K562 (cell line): ENCODE results near the gene THSD8. TPM values are rescaled to one million over a fixed set of nuclear protein-coding genes. Genes with fewer than 3 reads are reported as not detected.
A peak's percentile ranks its signal among the peaks of the same experiment; 100 is the strongest.

Source experiments
- ATAC-seq: fragments of 200-7000 bp; cut with Tn5 transposase; 3 replicates; pipeline ENCODE4 v1.9.1; 2020; ENCODE audit warnings: moderate library complexity
- BruUV-seq: library from RNA; stranded (reverse); fragments of 400-500 nt; replicated peaks from 2 replicates; lab custom pipeline; 2021; lab: Mats Ljungman, UMichigan
- CTCF ChIA-PET: fragments of 300-600 bp; formaldehyde crosslinking; extraction: SDS; loops from one replicate; lab custom pipeline; 2021; ENCODE audit warnings: low intra/inter-chr PET ratio; lab: Yijun Ruan, JAX
- POLR2A ChIA-PET: fragments of 300-600, 350-650 bp; sonication (Branson Sonifier 250); formaldehyde crosslinking; extraction: SDS; loops from one replicate; lab custom pipeline; 2021; ENCODE audit warnings: antibody characterized with exemption, inconsistent platforms; lab: Yijun Ruan, JAX
- DNase-seq, 4 experiments: peaks; one replicate each; pipeline versions ENCODE4 v3.0.0 to v3.0.0-alpha.2; 2011 to 2018; ENCODE audit warnings: low spot score in 3 of 4, mixed read lengths in 3 of 4; ENCODE audit errors: extremely low read depth in 1 of 4
- FAIRE-seq: peaks from 2 replicates; lab custom pipeline; 2011; peaks lifted over from hg19 to GRCh38; lab: Jason Lieb, UNC
- H2AFZ ChIP-seq: 2 replicates; pipeline ENCODE4 v1.6.0; 2011; ENCODE audit warnings: low read depth, low read length, control low read depth, inconsistent platforms
- H3K27ac ChIP-seq: fragments of 200-600 bp; 3 replicates; pipeline ENCODE4 v1.8.0; 2011; ENCODE audit warnings: low read depth, mild to moderate bottlenecking, control low read depth, inconsistent platforms, low read length, moderate library complexity, mixed read lengths; ENCODE audit errors: extremely low read depth
- H3K27me3 ChIP-seq, 2 experiments: fragments of 300-600 bp in 1 of 2; 2 replicates in 1 of 2; 3 replicates in 1 of 2; pipeline versions ENCODE4 v1.6.0 to v1.8.0; 2011; ENCODE audit warnings: inconsistent platforms in 2 of 2, low read length in 2 of 2, mild to moderate bottlenecking in 1 of 2, mixed read lengths in 1 of 2, moderate library complexity in 1 of 2; ENCODE audit not compliant: control insufficient read depth in 2 of 2, insufficient read depth in 2 of 2
- H3K36me3 ChIP-seq: fragments of 300-600 bp; 3 replicates; pipeline ENCODE4 v1.8.0; 2011; ENCODE audit warnings: mild to moderate bottlenecking, low read length, inconsistent platforms; ENCODE audit not compliant: control insufficient read depth, insufficient read depth
- H3K4me1 ChIP-seq, 2 experiments: fragments of 200-600 bp in 1 of 2; replicated peaks in 1 of 2; 2 replicates in 1 of 2; 3 replicates in 1 of 2; pipeline versions ENCODE4 v1.5.1 to v1.8.0; 2011; ENCODE audit warnings: inconsistent platforms in 2 of 2, low read length in 2 of 2, mild to moderate bottlenecking in 1 of 2, mixed read lengths in 1 of 2, moderate library complexity in 1 of 2; ENCODE audit not compliant: control insufficient read depth in 2 of 2, insufficient read depth in 2 of 2
- H3K4me2 ChIP-seq: 2 replicates; pipeline ENCODE4 v1.6.1; 2011; ENCODE audit warnings: low read length, control low read depth, inconsistent platforms, mixed read lengths; ENCODE audit not compliant: insufficient read depth
- H3K4me3 ChIP-seq: fragments of 200-600 bp; sonication (generic), shearing (Covaris generic); 2 replicates; pipeline ENCODE4 v1.5.1; 2016; ENCODE audit warnings: control low read depth, inconsistent platforms
- H3K79me2 ChIP-seq: fragments of 200-600 bp; 3 replicates; pipeline ENCODE4 v1.8.0; 2011; ENCODE audit warnings: low read length, inconsistent platforms; ENCODE audit not compliant: control insufficient read depth, insufficient read depth
- H3K9ac ChIP-seq, 2 experiments: 2 replicates each; pipeline versions ENCODE4 v1.6.0 to v1.6.1; 2011; ENCODE audit warnings: low read depth in 2 of 2, low read length in 2 of 2, control low read depth in 1 of 2, inconsistent platforms in 1 of 2, mild to moderate bottlenecking in 1 of 2, mixed read lengths in 1 of 2; ENCODE audit not compliant: insufficient read depth in 1 of 2
- H3K9me1 ChIP-seq: one replicate; pipeline ENCODE4 v1.6.0; 2011; ENCODE audit warnings: inconsistent platforms, mild to moderate bottlenecking, low read length, moderate library complexity; ENCODE audit not compliant: control insufficient read depth, insufficient read depth
- H3K9me3 ChIP-seq: replicated peaks from 2 replicates; pipeline ENCODE4 v1.5.1; 2011; ENCODE audit warnings: low read depth, low read length, inconsistent platforms; ENCODE audit not compliant: control insufficient read depth, insufficient read depth
- H4K20me1 ChIP-seq: replicated peaks from 2 replicates; pipeline ENCODE4 v1.6.1; 2011; ENCODE audit warnings: low read length, inconsistent platforms, mixed read lengths; ENCODE audit not compliant: control insufficient read depth, insufficient read depth
- DDX20 ChIP-seq: fragments of 450-650 bp; IDR thresholded peaks from 2 replicates; pipeline ENCODE4 v1.6.1; 2016; ENCODE audit warnings: missing genetic modification characterization, low read depth, mild to moderate bottlenecking, missing compliant biosample characterization, moderate library complexity
- EGR1 ChIP-seq: fragments of 450-650 bp; conservative IDR thresholded peaks from 2 replicates; pipeline ENCODE4 v1.6.1; 2017; ENCODE audit warnings: mild to moderate bottlenecking
- FOXA1 ChIP-seq: fragments of 450-650 bp; IDR thresholded peaks from 2 replicates; pipeline ENCODE4 v1.6.1; 2016; ENCODE audit warnings: mild to moderate bottlenecking, borderline replicate concordance
- GATA2 ChIP-seq: sonication (generic); formaldehyde crosslinking; IDR thresholded peaks from 2 replicates; pipeline ENCODE4 v1.4.0; 2020; ENCODE audit warnings: mild to moderate bottlenecking, missing genetic modification reagents
- MTF1 ChIP-seq: fragments of 250-450 bp; sonication (Bioruptor Pico); IDR thresholded peaks from 2 replicates; pipeline ENCODE4 v1.9.0; 2021; ENCODE audit warnings: moderate library complexity, mild to moderate bottlenecking, inconsistent platforms, borderline replicate concordance
- NCOA6 ChIP-seq: fragments of 450-650 bp; IDR thresholded peaks from 2 replicates; pipeline ENCODE4 v1.6.1; 2017; ENCODE audit warnings: mild to moderate bottlenecking
- STAT5A ChIP-seq: IDR thresholded peaks from 2 replicates; pipeline ENCODE4 v1.6.1; 2012; ENCODE audit warnings: low read length, inconsistent platforms, borderline replicate concordance
- TRIM24 ChIP-seq, 2 experiments: fragments of 450-650 bp; IDR thresholded peaks; 2 replicates each; pipeline ENCODE4 v1.6.1; 2016
- XRCC5 ChIP-seq: fragments of 200-400 bp; formaldehyde crosslinking; IDR thresholded peaks from 2 replicates; pipeline ENCODE4 v1.6.1; 2017; ENCODE audit warnings: low read depth, mild to moderate bottlenecking, low read length
- ZFP30 ChIP-seq: fragments of 250-450 bp; sonication (Bioruptor Pico); IDR thresholded peaks from 2 replicates; pipeline ENCODE4 v1.8.0; 2022; ENCODE audit warnings: moderate library complexity, mild to moderate bottlenecking, inconsistent platforms, borderline replicate concordance
- ZNF23 ChIP-seq: fragments of 250-450 bp; sonication (Bioruptor Pico); IDR thresholded peaks from 2 replicates; pipeline ENCODE4 v1.4.0; 2020; ENCODE audit warnings: mild to moderate bottlenecking
- ZNF384 ChIP-seq: IDR thresholded peaks from 2 replicates; pipeline ENCODE4 v1.6.1; 2012; ENCODE audit warnings: low read depth, low read length, improper control_type of control experiment
- WGBS: fragments of 100-300 bp; shearing (Covaris generic); methylation state at CpG from one replicate; pipeline ENCODE4 v1.1.6; 2016; ENCODE audit warnings: low coverage, mixed read lengths; ENCODE audit not compliant: insufficient coverage; ENCODE audit errors: missing lambda C conversion rate; 5-methylcytosine and 5-hydroxymethylcytosine counted together
- in situ Hi-C: fragments of 300-500 bp; cut with MboI; formaldehyde crosslinking; loops from 4 replicates; pipeline ENCODE4 v1.15.0; 2018; ENCODE audit warnings: inconsistent platforms, mixed read lengths
- intact Hi-C: fragments of 100-400 bp; cut with micrococcal nuclease; formaldehyde crosslinking; loops from 2 replicates; pipeline ENCODE4 v1.14.2; 2022
- polyA plus RNA-seq, 8 experiments: library from polyadenylated mRNA; depleted of rRNA in 4 of 8; stranded (reverse) in 5 of 8; unstranded in 3 of 8; fragments of >200 nt; fragmentation: Nextera tagmentation in 2 of 8; fragmentation: Illumina TruSeq in 1 of 8; extraction: Ambion mirVana in 2 of 8; extraction: Trizol in 1 of 8; gene quantifications; 2 replicates each; pipeline versions ENCODE4 v1.2.1 to v1.2.3, GENCODE V29; 2011 to 2014; ENCODE audit warnings: inconsistent platforms in 1 of 8, missing spikeins in 1 of 8
- total RNA-seq, 7 experiments: library from RNA; depleted of rRNA in 6 of 7; stranded (reverse); fragments of >200 nt in 6 of 7; fragmentation: Illumina TruSeq in 2 of 7; extraction: Trizol in 2 of 7; gene quantifications; 2 replicates each; pipeline versions ENCODE4 v1.2.1 to v1.2.3, GENCODE V29; 2011 to 2021; ENCODE audit warnings: low replicate concordance in 1 of 7
- TF ChIP-seq, protein P1 (sequence below): fragments of 450-650 bp; formaldehyde crosslinking; IDR thresholded peaks from 2 replicates; pipeline ENCODE4 v1.4.0; 2020; ENCODE audit warnings: mild to moderate bottlenecking, mixed read lengths
- TF ChIP-seq, protein P2 (sequence below): fragments of 450-650 bp; IDR thresholded peaks from 2 replicates; pipeline ENCODE4 v1.6.1; 2016; ENCODE audit warnings: borderline replicate concordance
- TF ChIP-seq, protein P3 (sequence below): fragments of 250-450 bp; sonication (Bioruptor Pico); IDR thresholded peaks from 2 replicates; pipeline ENCODE4 v1.8.0; 2021; ENCODE audit warnings: moderate library complexity, mild to moderate bottlenecking, inconsistent platforms
- TF ChIP-seq, protein P4 (sequence below): sonication (generic); formaldehyde crosslinking; IDR thresholded peaks from 2 replicates; pipeline ENCODE4 v1.8.0; 2022; ENCODE audit warnings: mild to moderate bottlenecking, missing genetic modification reagents, borderline replicate concordance

The THSD8 gene
- total and polyA plus RNA-seq, 9 of the 15 experiments (the other 6 are each of a cell fraction or from before 2014, with no cell fraction given): 8.4 to 42.4 (median 19.9) TPM; not detected in 2

DNA sequence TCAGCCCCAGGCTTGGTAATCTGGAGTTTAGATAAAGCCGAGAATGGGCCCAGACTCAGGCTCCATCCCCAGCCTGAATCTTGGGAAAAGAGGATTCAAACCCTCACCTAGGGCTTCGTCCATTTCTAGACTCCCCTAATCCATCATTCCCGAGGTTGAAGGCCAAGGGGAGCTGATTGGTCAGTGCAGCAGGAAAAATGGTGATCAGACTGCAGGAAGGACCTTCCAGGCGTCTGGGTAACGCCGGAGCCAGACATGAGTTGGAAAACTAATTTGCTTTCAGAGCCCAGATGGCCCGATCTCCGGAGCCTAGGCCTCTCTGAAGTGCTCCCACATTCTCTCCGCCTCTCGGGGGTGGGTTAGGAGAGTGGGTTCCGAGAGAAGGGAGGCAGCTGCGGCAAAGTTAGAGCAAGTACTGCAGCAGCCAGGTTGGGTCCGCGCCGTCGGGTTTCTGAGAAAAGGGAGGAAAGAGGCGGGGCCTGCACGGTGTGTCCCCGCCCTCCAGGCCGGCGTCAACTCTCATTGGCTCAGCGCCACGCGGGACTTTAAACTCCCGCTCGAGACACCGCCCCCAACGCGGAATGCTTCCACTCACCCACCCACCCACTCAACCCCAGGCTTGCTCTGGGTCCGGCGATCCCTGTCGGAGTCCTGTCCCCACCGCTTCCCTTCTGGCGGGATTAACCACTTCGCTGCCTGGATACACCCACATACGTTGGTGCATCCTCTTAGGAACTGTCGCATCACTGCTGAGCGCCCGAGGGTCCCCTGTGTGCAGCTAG lies 33.3 kb downstream of the THSD8 start:
- Histone ChIP-seq H3K79me2 (peaks cover 9% of the 10 kb centered on the region; the same call in 2 of the 3 replicates), H3K9me3 (no peaks in the 10 kb centered on the region), H3K27me3 (no peaks in the 10 kb centered on the region; a peak in 1 of 5 replicates), H3K27ac (no peak overlapping the region), H3K36me3 (peaks cover 2% of the 10 kb centered on the region; the same call in 1 of the 3 replicates), H2AFZ (peak overlapping the region; percentile 73), H4K20me1 (peaks cover 17% of the 10 kb centered on the region), H3K9ac (peak overlapping the region in 1 of 2 experiments; percentile 90; a peak in 2 of 4 replicates), H3K4me2 (peak overlapping the region; percentile 26), H3K4me3 (no peak overlapping the region), H3K4me1 (peaks cover 41 to 61% of the 10 kb centered on the region in 2 experiments), H3K9me1 (no peaks in the 10 kb centered on the region)
- peak; percentile 57 for ATAC-seq
- 10% methylated on average over 30 of the region's 39 CpGs for WGBS
- ChIA-PET POLR2A (interaction anchor here (0.6 to 1.2 kb wide), 2 partner anchors 10 to 19 kb away, joined by 3 to 4 read pairs; no protein-coding TSS in a partner anchor), CTCF (no interaction called here)
- DNase-seq: peak; percentile 79 to 85 (median 82)
- FAIRE-seq: peak; percentile 26
- intact Hi-C loops (loop anchor here (5.0 kb wide), 1 partner anchor 52 kb away; the partner anchor contains the start of gene KLF1), in situ Hi-C loops (no loop called here)
- BruUV-seq: no TSS peak
- TF ChIP-seq FOXA1 (no peak), TRIM24 (IDR thresholded peaks at IDR 0.05) (peak in 1 of 2 experiments; percentile 83; a peak in 2 of 4 replicates), ZFP30 (CRISPR knock-in tag) (no peak), DDX20 (no peak), EGR1 (peak; percentile 50), MTF1 (CRISPR knock-in tag) (no peak), GATA2 (CRISPR knock-in tag) (no peak), STAT5A (peak; percentile 86), ZNF23 (CRISPR knock-in tag) (no peak), ZNF384 (peak; percentile 49; the same call in 1 of the 2 replicates), XRCC5 (0 out of 2 replicates have a peak, but pooled peaks have one; percentile 33), NCOA6 (peak; percentile 97)
- TF ChIP-seq, protein P1, sequence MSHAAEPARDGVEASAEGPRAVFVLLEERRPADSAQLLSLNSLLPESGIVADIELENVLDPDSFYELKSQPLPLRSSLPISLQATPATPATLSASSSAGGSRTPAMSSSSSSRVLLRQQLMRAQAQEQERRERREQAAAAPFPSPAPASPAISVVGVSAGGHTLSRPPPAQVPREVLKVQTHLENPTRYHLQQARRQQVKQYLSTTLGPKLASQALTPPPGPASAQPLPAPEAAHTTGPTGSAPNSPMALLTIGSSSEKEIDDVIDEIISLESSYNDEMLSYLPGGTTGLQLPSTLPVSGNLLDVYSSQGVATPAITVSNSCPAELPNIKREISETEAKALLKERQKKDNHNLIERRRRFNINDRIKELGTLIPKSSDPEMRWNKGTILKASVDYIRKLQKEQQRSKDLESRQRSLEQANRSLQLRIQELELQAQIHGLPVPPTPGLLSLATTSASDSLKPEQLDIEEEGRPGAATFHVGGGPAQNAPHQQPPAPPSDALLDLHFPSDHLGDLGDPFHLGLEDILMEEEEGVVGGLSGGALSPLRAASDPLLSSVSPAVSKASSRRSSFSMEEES (CRISPR knock-in tag): no peak
- TF ChIP-seq, protein P2, sequence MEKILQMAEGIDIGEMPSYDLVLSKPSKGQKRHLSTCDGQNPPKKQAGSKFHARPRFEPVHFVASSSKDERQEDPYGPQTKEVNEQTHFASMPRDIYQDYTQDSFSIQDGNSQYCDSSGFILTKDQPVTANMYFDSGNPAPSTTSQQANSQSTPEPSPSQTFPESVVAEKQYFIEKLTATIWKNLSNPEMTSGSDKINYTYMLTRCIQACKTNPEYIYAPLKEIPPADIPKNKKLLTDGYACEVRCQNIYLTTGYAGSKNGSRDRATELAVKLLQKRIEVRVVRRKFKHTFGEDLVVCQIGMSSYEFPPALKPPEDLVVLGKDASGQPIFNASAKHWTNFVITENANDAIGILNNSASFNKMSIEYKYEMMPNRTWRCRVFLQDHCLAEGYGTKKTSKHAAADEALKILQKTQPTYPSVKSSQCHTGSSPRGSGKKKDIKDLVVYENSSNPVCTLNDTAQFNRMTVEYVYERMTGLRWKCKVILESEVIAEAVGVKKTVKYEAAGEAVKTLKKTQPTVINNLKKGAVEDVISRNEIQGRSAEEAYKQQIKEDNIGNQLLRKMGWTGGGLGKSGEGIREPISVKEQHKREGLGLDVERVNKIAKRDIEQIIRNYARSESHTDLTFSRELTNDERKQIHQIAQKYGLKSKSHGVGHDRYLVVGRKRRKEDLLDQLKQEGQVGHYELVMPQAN: 0 out of 2 replicates have a peak, but pooled peaks have one; percentile 27
- TF ChIP-seq, protein P3, sequence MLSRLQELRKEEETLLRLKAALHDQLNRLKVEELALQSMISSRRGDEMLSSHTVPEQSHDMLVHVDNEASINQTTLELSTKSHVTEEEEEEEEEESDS (CRISPR knock-in tag): no peak
- TF ChIP-seq, protein P4, sequence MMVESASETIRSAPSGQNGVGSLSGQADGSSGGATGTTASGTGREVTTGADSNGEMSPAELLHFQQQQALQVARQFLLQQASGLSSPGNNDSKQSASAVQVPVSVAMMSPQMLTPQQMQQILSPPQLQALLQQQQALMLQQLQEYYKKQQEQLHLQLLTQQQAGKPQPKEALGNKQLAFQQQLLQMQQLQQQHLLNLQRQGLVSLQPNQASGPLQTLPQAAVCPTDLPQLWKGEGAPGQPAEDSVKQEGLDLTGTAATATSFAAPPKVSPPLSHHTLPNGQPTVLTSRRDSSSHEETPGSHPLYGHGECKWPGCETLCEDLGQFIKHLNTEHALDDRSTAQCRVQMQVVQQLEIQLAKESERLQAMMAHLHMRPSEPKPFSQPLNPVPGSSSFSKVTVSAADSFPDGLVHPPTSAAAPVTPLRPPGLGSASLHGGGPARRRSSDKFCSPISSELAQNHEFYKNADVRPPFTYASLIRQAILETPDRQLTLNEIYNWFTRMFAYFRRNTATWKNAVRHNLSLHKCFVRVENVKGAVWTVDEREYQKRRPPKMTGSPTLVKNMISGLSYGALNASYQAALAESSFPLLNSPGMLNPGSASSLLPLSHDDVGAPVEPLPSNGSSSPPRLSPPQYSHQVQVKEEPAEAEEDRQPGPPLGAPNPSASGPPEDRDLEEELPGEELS (CRISPR knock-in tag): 0 out of 2 replicates have a peak, but pooled peaks have one; percentile 24
